ENCODE measurements around the gene MAST2. TPM values are rescaled to one million over a fixed set of nuclear protein-coding genes. Genes with fewer than 3 reads are reported as not detected.
"Not testable (repeated sequence)": the region's sequence is repeated elsewhere in the genome, so short reads cannot be mapped to it uniquely, and the experiment has no call there.

Gene MAST2
- total and polyA plus RNA-seq, 2 experiments from 2014 or later = 44.8 to 79.2 TPM

- Histone ChIP-seq H3K9me3 (ENCODE audit: low read depth) (no peaks in the 10 kb centered on the region), H3K36me3 (no peaks in the 10 kb centered on the region), H3K27me3 (no peaks in the 10 kb centered on the region), H3K27ac (peak overlapping the region; percentile 18), H3K4me1 (ENCODE audit: low read depth) (peaks cover 17% of the 10 kb centered on the region), H3K4me3 (no peak overlapping the region)
- DNase-seq (ENCODE audit: low read depth in 1 of 2, low spot score in 1 of 2) = peak; percentile 9 to 29
- no peak for TF ChIP-seq CTCF (IDR thresholded peaks at IDR 0.05; ENCODE audit: low read depth, low read length)
These were observed 61.0 kb downstream of the MAST2 start for GRCh38 chr1:45864167-45865106.

GRCh38 chr1:45867697-45868348 is 64.4 kb downstream of the MAST2 start:
- H3K27ac ChIP-seq = no peak overlapping the region
- no peaks in the 10 kb centered on the region for H3K36me3 ChIP-seq
- no peak for DNase-seq (ENCODE audit: low read depth in 1 of 2, low spot score in 1 of 2)
- H3K4me3 ChIP-seq = no peak overlapping the region
- TF ChIP-seq CTCF (IDR thresholded peaks at IDR 0.05; ENCODE audit: low read depth, low read length) = no peak
- H3K9me3 ChIP-seq (ENCODE audit: low read depth) = no peaks in the 10 kb centered on the region
- H3K27me3 ChIP-seq = no peaks in the 10 kb centered on the region
- peaks cover 17% of the 10 kb centered on the region for H3K4me1 ChIP-seq (ENCODE audit: low read depth)

- Histone ChIP-seq H3K27ac (no peak overlapping the region), H3K36me3 (no peaks in the 10 kb centered on the region)
These were observed 65.4 kb downstream of the MAST2 start for GRCh38 chr1:45868861-45869260.

GRCh38 chr1:45870500-45870899 is 67.1 kb downstream of the MAST2 start:
- no peak for TF ChIP-seq CTCF (IDR thresholded peaks at IDR 0.05; ENCODE audit: low read depth, low read length)
- Histone ChIP-seq H3K4me3 (no peak overlapping the region), H3K27ac (no peak overlapping the region), H3K27me3 (no peaks in the 10 kb centered on the region), H3K36me3 (no peaks in the 10 kb centered on the region), H3K4me1 (ENCODE audit: low read depth) (no peaks in the 10 kb centered on the region), H3K9me3 (ENCODE audit: low read depth) (no peaks in the 10 kb centered on the region)
- no peak for DNase-seq (ENCODE audit: low read depth in 1 of 2, low spot score in 1 of 2)

More at GRCh38 chr1:45868861-45869260, 65.4 kb downstream of the MAST2 start:
- DNase-seq (ENCODE audit: low read depth in 1 of 2, low spot score in 1 of 2) = no peak
- no peak overlapping the region for H3K4me3 ChIP-seq
- H3K27me3 ChIP-seq = no peaks in the 10 kb centered on the region
- no peak for TF ChIP-seq CTCF (IDR thresholded peaks at IDR 0.05; ENCODE audit: low read depth, low read length)
- H3K4me1 ChIP-seq (ENCODE audit: low read depth) = peaks cover 9% of the 10 kb centered on the region
- H3K9me3 ChIP-seq (ENCODE audit: low read depth) = no peaks in the 10 kb centered on the region

GRCh38 chr1:45872173-45872801 is 68.9 kb downstream of the MAST2 start:
- H3K27ac ChIP-seq; H3K4me1 ChIP-seq (ENCODE audit: low read depth); DNase-seq (ENCODE audit: low read depth in 1 of 2, low spot score in 1 of 2): not testable (repeated sequence)

More at GRCh38 chr1:45872173-45872801, 68.9 kb downstream of the MAST2 start:
- H3K36me3 ChIP-seq; H3K27me3 ChIP-seq; H3K9me3 ChIP-seq (ENCODE audit: low read depth); H3K4me3 ChIP-seq: not testable (repeated sequence)

All from cardiac muscle cell (in vitro differentiated cells and primary cell).